Endodermal cell (in vitro differentiated cells): ENCODE measurements around the gene LNPK. TPM values are rescaled to one million over a fixed set of nuclear protein-coding genes. Genes with fewer than 3 reads are reported as not detected.
"Not testable (repeated sequence)": the region's sequence is repeated elsewhere in the genome, so short reads cannot be mapped to it uniquely, and the experiment has no call there.

Experiments
- DNase-seq: peaks from one replicate; pipeline ENCODE4 v3.0.0-alpha.2; 2017
- H3K27ac ChIP-seq: 2 replicates; pipeline ENCODE4 v1.5.1; 2013; ENCODE audit warnings: mild to moderate bottlenecking, low read depth, low read length, moderate library complexity
- H3K27me3 ChIP-seq: 2 replicates; pipeline ENCODE4 v1.6.1; 2013; ENCODE audit warnings: mild to moderate bottlenecking, low read length, moderate library complexity; ENCODE audit not compliant: insufficient read depth, control insufficient read depth, poor library complexity, severe bottlenecking
- H3K36me3 ChIP-seq: 2 replicates; pipeline ENCODE4 v1.7.0; 2013; ENCODE audit warnings: mild to moderate bottlenecking, low read length, moderate library complexity; ENCODE audit not compliant: control insufficient read depth, insufficient read depth
- H3K4me1 ChIP-seq: one replicate; pipeline ENCODE4 v1.7.0; 2013; ENCODE audit warnings: low read length; ENCODE audit not compliant: control insufficient read depth, insufficient read depth
- H3K4me3 ChIP-seq: 2 replicates; pipeline ENCODE4 v1.5.1; 2013; ENCODE audit warnings: mild to moderate bottlenecking, low read length, moderate library complexity
- H3K9ac ChIP-seq: 2 replicates; pipeline ENCODE4 v1.6.1; 2013; ENCODE audit warnings: mild to moderate bottlenecking, low read length, moderate library complexity; ENCODE audit not compliant: poor library complexity, severe bottlenecking; ENCODE audit errors: extremely low read depth
- H3K9me3 ChIP-seq: 2 replicates; pipeline ENCODE4 v1.6.1; 2013; ENCODE audit warnings: mild to moderate bottlenecking, low read length, moderate library complexity; ENCODE audit not compliant: control insufficient read depth
- H3K27ac Mint-ChIP-seq: 2 replicates; pipeline ENCODE4 v1.8.0; 2020; ENCODE audit warnings: mixed read lengths
- H3K27me3 Mint-ChIP-seq: 2 replicates; pipeline ENCODE4 v1.8.0; 2021; ENCODE audit warnings: mild to moderate bottlenecking, mixed read lengths; ENCODE audit not compliant: insufficient read depth
- H3K36me3 Mint-ChIP-seq: 2 replicates; pipeline ENCODE4 v1.8.0; 2020; ENCODE audit warnings: low read depth, mixed read lengths
- H3K4me1 Mint-ChIP-seq: 2 replicates; pipeline ENCODE4 v1.8.0; 2020; ENCODE audit warnings: mixed read lengths
- H3K4me3 Mint-ChIP-seq: 2 replicates; pipeline ENCODE4 v1.8.0; 2020; ENCODE audit warnings: mild to moderate bottlenecking, moderate library complexity, mixed read lengths
- H3K9me3 Mint-ChIP-seq: 2 replicates; pipeline ENCODE4 v1.8.0; 2020; ENCODE audit warnings: mild to moderate bottlenecking, mixed read lengths
- CTCF ChIP-seq: fragments of 200-600 bp; sonication (generic); conservative IDR thresholded peaks from 2 replicates; pipeline ENCODE4 v1.5.0; 2021; ENCODE audit warnings: antibody characterized with exemption, mild to moderate bottlenecking
- WGBS, 2 experiments: methylation state at CpG; one replicate each; pipeline versions ENCODE4 v1.1.5 to v1.1.7; 2013; ENCODE audit warnings: missing lambda C conversion rate in 2 of 2, mixed read lengths in 1 of 2; ENCODE audit not compliant: insufficient coverage in 1 of 2, insufficient read length in 1 of 2; 5-methylcytosine and 5-hydroxymethylcytosine counted together
- total RNA-seq, 2 donors: library from RNA; stranded (reverse); fragmentation: NEBNext Ultra II Directional in 1 of 2; extraction: Animal tissue kit (Norgen Biotek cat#: 25700) in 1 of 2; gene quantifications; 2 replicates in 1 of 2; 3 replicates in 1 of 2; pipeline ENCODE4 v1.2.1, GENCODE V29; 2021

The LNPK gene
- total RNA-seq, 2 donors from 2014 or later: 15.0 to 20.2 TPM

- Mint-ChIP-seq H3K4me1 (no peaks in the 10 kb centered on the region), H3K4me3 (no peak overlapping the region)
Observed at GRCh38 chr2:175966839-175967238, 35.2 kb downstream of the LNPK start.

GRCh38 chr2:175965773-175966172, 36.3 kb downstream of the LNPK start:
- no peak for DNase-seq
- no peaks in the 10 kb centered on the region for H3K4me1 ChIP-seq
- Mint-ChIP-seq H3K27ac (no peak overlapping the region), H3K27me3 (no peaks in the 10 kb centered on the region), H3K4me3 (no peak overlapping the region), H3K4me1 (no peaks in the 10 kb centered on the region), H3K36me3 (peaks cover 26% of the 10 kb centered on the region), H3K9me3 (peaks cover 24% of the 10 kb centered on the region)
- H3K9me3 ChIP-seq: no peaks in the 10 kb centered on the region
- no peak overlapping the region for H3K27ac ChIP-seq
- H3K4me3 ChIP-seq: no peak overlapping the region
- no peak overlapping the region for H3K9ac ChIP-seq
- peaks cover 29% of the 10 kb centered on the region for H3K36me3 ChIP-seq
- TF ChIP-seq CTCF: no peak
- no peaks in the 10 kb centered on the region for H3K27me3 ChIP-seq
- WGBS, 2 experiments: 95 to 100% methylated on average over 2 to 3 of the region's 3 CpGs

More at GRCh38 chr2:175966839-175967238, 35.2 kb downstream of the LNPK start:
- H3K27me3 ChIP-seq: no peaks in the 10 kb centered on the region
- no peak overlapping the region for H3K9ac ChIP-seq
- no peak for TF ChIP-seq CTCF
- no peak overlapping the region for H3K27ac Mint-ChIP-seq
- no peaks in the 10 kb centered on the region for H3K27me3 Mint-ChIP-seq
- H3K36me3 ChIP-seq: peaks cover 29% of the 10 kb centered on the region
- H3K27ac ChIP-seq: no peak overlapping the region
- H3K9me3 Mint-ChIP-seq: peaks cover 14% of the 10 kb centered on the region
- H3K4me1 ChIP-seq: no peaks in the 10 kb centered on the region
- DNase-seq: no peak
- WGBS, 2 experiments: 89% methylated on average over 1 of the region's 3 CpGs; no CpG with 5 or more reads in 1 of the 2 experiments
- peaks cover 15% of the 10 kb centered on the region for H3K36me3 Mint-ChIP-seq
- H3K9me3 ChIP-seq: no peaks in the 10 kb centered on the region
- H3K4me3 ChIP-seq: no peak overlapping the region

GRCh38 chr2:175964195-175964594, 37.9 kb downstream of the LNPK start:
- Histone ChIP-seq H3K27me3 (no peaks in the 10 kb centered on the region), H3K9ac (no peak overlapping the region), H3K4me1 (no peaks in the 10 kb centered on the region), H3K4me3 (no peak overlapping the region), H3K9me3 (no peaks in the 10 kb centered on the region), H3K27ac (no peak overlapping the region), H3K36me3 (peaks cover 18% of the 10 kb centered on the region)
- Mint-ChIP-seq H3K27ac (no peak overlapping the region), H3K4me3 (no peak overlapping the region), H3K36me3 (peaks cover 34% of the 10 kb centered on the region), H3K4me1 (no peaks in the 10 kb centered on the region), H3K27me3 (no peaks in the 10 kb centered on the region), H3K9me3 (peaks cover 28% of the 10 kb centered on the region)
- TF ChIP-seq CTCF: peak; percentile 62
- DNase-seq: no peak
- WGBS, 2 experiments: 86 to 90% methylated on average over 2 to 4 of the region's 4 CpGs

- H3K4me1 ChIP-seq, H3K4me3 ChIP-seq, DNase-seq: not testable (repeated sequence)
Observed at GRCh38 chr2:175963171-175963570, 38.9 kb downstream of the LNPK start.

More at GRCh38 chr2:175963171-175963570, 38.9 kb downstream of the LNPK start:
- H3K27ac Mint-ChIP-seq, H3K4me3 Mint-ChIP-seq, H3K27ac ChIP-seq, H3K4me1 Mint-ChIP-seq, H3K9me3 ChIP-seq, H3K9ac ChIP-seq, H3K27me3 Mint-ChIP-seq, H3K27me3 ChIP-seq: not testable (repeated sequence)
- H3K36me3 ChIP-seq: peaks cover 13% of the 10 kb centered on the region
- H3K9me3 Mint-ChIP-seq: peaks cover 36% of the 10 kb centered on the region
- H3K36me3 Mint-ChIP-seq: peaks cover 44% of the 10 kb centered on the region
- 100% methylated on average over 1 of the region's 2 CpGs; no CpG with 5 or more reads in 1 of the 2 experiments for WGBS, 2 experiments
